ENCODE results near the gene PYROXD2.
A peak's percentile ranks its signal among the peaks of the same experiment; 100 is the strongest.

PYROXD2 gene

DNA sequence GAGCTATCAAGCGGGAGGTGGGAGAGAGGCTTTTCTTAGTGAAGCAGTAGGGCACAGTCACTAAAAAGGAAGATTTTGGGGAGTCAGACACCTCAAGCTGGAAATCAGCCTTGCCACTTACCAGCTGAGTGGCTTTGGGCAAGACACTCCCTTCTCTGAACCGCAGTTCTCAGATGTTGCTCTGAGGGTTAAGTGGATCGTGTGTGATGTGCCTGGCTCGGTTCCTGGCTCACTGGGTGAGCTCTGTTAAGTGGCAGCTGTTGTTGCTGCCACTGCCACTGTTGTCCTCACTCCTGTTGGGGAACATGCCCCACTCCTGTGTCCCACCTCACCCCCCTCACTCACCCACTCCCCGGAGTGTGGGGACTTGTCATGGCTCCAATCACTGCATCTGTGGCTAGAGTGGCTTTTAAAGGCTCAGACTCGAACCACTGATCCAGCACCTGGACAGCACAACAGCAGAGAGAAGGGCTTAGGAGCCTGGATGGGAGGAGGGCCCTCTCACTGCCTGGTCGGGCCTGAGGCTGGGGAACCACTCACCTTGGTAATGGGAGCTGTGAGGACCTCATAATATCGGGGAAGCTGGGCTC, 20.0 kb downstream of the PYROXD2 start:
- H4K20me1 ChIP-seq (ENCODE audit: control insufficient read depth, insufficient read depth, low read depth, low read length): no peaks in the 10 kb centered on the region; the same call in 1 of the 2 replicates
- no peak overlapping the region for H3K4me3 ChIP-seq (ENCODE audit: low read length)
- no peaks in the 10 kb centered on the region for H3K79me2 ChIP-seq (ENCODE audit: control insufficient read depth, low read length)
- no peaks in the 10 kb centered on the region for H3K9me2 ChIP-seq (replicated peaks; ENCODE audit: control insufficient read depth, low read length)
- H3K27me3 ChIP-seq (ENCODE audit: control insufficient read depth, low read length): peaks cover 13% of the 10 kb centered on the region
- H3K36me3 ChIP-seq (ENCODE audit: control insufficient read depth, low read length): no peaks in the 10 kb centered on the region
- TF ChIP-seq, protein P1, sequence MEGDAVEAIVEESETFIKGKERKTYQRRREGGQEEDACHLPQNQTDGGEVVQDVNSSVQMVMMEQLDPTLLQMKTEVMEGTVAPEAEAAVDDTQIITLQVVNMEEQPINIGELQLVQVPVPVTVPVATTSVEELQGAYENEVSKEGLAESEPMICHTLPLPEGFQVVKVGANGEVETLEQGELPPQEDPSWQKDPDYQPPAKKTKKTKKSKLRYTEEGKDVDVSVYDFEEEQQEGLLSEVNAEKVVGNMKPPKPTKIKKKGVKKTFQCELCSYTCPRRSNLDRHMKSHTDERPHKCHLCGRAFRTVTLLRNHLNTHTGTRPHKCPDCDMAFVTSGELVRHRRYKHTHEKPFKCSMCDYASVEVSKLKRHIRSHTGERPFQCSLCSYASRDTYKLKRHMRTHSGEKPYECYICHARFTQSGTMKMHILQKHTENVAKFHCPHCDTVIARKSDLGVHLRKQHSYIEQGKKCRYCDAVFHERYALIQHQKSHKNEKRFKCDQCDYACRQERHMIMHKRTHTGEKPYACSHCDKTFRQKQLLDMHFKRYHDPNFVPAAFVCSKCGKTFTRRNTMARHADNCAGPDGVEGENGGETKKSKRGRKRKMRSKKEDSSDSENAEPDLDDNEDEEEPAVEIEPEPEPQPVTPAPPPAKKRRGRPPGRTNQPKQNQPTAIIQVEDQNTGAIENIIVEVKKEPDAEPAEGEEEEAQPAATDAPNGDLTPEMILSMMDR (IDR thresholded peaks at IDR 0.05; ENCODE audit: low read depth, low read length, poor library complexity, severe bottlenecking): no peak
- no peak for TF ChIP-seq EZH2phosphoT487 (IDR thresholded peaks at IDR 0.05; ENCODE audit: borderline replicate concordance, low read length)
- H3K4me1 ChIP-seq (ENCODE audit: control insufficient read depth, low read length): peaks cover 10% of the 10 kb centered on the region
- H3F3A ChIP-seq (ENCODE audit: control insufficient read depth, insufficient read depth): no peaks in the 10 kb centered on the region
- H3K9me3 ChIP-seq (ENCODE audit: control insufficient read depth, insufficient read depth, low read length): no peaks in the 10 kb centered on the region
- H3K4me2 ChIP-seq (ENCODE audit: low read length): no peak overlapping the region
- H3K27ac ChIP-seq (ENCODE audit: low read depth, low read length): no peak overlapping the region

DNA sequence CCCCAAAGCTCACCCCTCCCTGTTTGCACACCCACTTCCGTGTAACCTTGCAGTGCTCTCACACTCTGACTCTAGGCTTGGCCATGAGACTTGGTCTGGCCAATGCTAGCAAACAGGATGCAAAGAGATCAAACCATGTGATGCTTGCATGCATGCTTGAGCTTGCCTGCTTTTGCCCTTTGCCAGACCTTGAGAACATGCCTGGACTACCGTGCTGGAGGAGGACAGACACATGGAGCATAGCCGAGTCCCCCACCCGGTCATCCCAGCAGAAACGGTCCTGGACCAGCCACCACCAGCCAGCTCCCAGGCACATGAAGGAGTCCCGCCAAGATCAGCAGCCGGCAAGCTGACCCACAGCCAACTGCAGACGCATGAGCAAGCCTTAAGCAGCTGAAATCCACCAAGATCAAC, 23.4 kb downstream of the PYROXD2 start:
- Histone ChIP-seq H3K9me3 (ENCODE audit: control insufficient read depth, insufficient read depth, low read length) (no peaks in the 10 kb centered on the region), H3K27ac (ENCODE audit: low read depth, low read length) (no peak overlapping the region), H3K4me3 (ENCODE audit: low read length) (no peak overlapping the region), H3K4me2 (ENCODE audit: low read length) (0 out of 2 replicates have a peak overlapping the region, but pooled peaks have one; percentile 25), H3K4me1 (ENCODE audit: control insufficient read depth, low read length) (peaks cover 10% of the 10 kb centered on the region), H3K27me3 (ENCODE audit: control insufficient read depth, low read length) (peaks cover 18% of the 10 kb centered on the region), H3K9me2 (replicated peaks; ENCODE audit: control insufficient read depth, low read length) (no peaks in the 10 kb centered on the region), H3F3A (ENCODE audit: control insufficient read depth, insufficient read depth) (no peaks in the 10 kb centered on the region), H3K79me2 (ENCODE audit: control insufficient read depth, low read length) (no peaks in the 10 kb centered on the region), H4K20me1 (ENCODE audit: control insufficient read depth, insufficient read depth, low read depth, low read length) (no peaks in the 10 kb centered on the region; the same call in 1 of the 2 replicates), H3K36me3 (ENCODE audit: control insufficient read depth, low read length) (no peaks in the 10 kb centered on the region)
- no peak for TF ChIP-seq EZH2phosphoT487 (IDR thresholded peaks at IDR 0.05; ENCODE audit: borderline replicate concordance, low read length)
- TF ChIP-seq, protein P1 (IDR thresholded peaks at IDR 0.05; ENCODE audit: low read depth, low read length, poor library complexity, severe bottlenecking): no peak

DNA sequence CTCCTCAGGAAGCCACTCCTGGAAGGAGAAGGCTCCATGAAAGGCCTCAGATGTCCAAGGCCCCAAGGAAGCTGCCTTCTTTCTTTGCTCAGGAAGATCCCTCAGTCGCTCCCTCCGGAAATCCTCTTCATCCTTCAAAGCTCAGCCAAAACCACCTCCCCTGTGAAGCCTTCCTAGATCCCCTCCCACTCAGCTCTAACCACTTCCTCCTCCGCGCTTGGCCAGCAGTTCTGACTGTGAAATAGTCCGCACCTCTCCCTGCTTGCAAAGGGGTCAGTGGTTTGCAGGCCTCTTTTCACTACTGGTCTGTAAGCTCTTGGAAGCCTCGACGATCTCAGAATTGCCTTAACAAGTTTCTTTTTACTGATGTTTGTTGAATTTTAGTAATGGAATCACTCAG, 23.9 kb downstream of the PYROXD2 start:
- no peaks in the 10 kb centered on the region for H3F3A ChIP-seq (ENCODE audit: control insufficient read depth, insufficient read depth)
- H3K27ac ChIP-seq (ENCODE audit: low read depth, low read length): no peak overlapping the region
- peak overlapping the region; percentile 25; the same call in 1 of the 2 replicates for H3K4me2 ChIP-seq (ENCODE audit: low read length)
- H3K36me3 ChIP-seq (ENCODE audit: control insufficient read depth, low read length): no peaks in the 10 kb centered on the region
- H4K20me1 ChIP-seq (ENCODE audit: control insufficient read depth, insufficient read depth, low read depth, low read length): no peaks in the 10 kb centered on the region; the same call in 1 of the 2 replicates
- peaks cover 18% of the 10 kb centered on the region for H3K27me3 ChIP-seq (ENCODE audit: control insufficient read depth, low read length)
- H3K79me2 ChIP-seq (ENCODE audit: control insufficient read depth, low read length): no peaks in the 10 kb centered on the region
- peaks cover 10% of the 10 kb centered on the region for H3K4me1 ChIP-seq (ENCODE audit: control insufficient read depth, low read length)
- H3K9me2 ChIP-seq (replicated peaks; ENCODE audit: control insufficient read depth, low read length): no peaks in the 10 kb centered on the region
- TF ChIP-seq, protein P1 (IDR thresholded peaks at IDR 0.05; ENCODE audit: low read depth, low read length, poor library complexity, severe bottlenecking): no peak
- no peak for TF ChIP-seq EZH2phosphoT487 (IDR thresholded peaks at IDR 0.05; ENCODE audit: borderline replicate concordance, low read length)
- no peak overlapping the region for H3K4me3 ChIP-seq (ENCODE audit: low read length)
- H3K9me3 ChIP-seq (ENCODE audit: control insufficient read depth, insufficient read depth, low read length): no peaks in the 10 kb centered on the region
